ENCODE measurements around the gene SGCD.
"Not testable (repeated sequence)": the region's sequence is repeated elsewhere in the genome, so short reads cannot be mapped to it uniquely, and the experiment has no call there.

GRCh38 chr5:156664832-156665231, 337.9 kb downstream of the SGCD start:
- TF ChIP-seq REST (IDR thresholded peaks at IDR 0.05; ENCODE audit: insufficient read depth in 1 of 2, low read depth in 2 of 2, low read length in 1 of 2); POLR2AphosphoS5 (IDR thresholded peaks at IDR 0.05; ENCODE audit: low read depth, low read length); CTCF (IDR thresholded peaks at IDR 0.05); TCF7L2 (IDR thresholded peaks at IDR 0.05; ENCODE audit: low read depth, low read length); SIN3A (IDR thresholded peaks at IDR 0.05; ENCODE audit: borderline replicate concordance, insufficient read depth, low read depth, low read length): not testable (repeated sequence)

All from Panc1 (cell line).